Suprapubic skin (tissue), 3 donors: ENCODE measurements around the gene SPANXA1.
"Not testable (repeated sequence)": the region's sequence is repeated elsewhere in the genome, so short reads cannot be mapped to it uniquely, and the experiment has no call there.

Experiments
- POLR2A ChIP-seq, 2 donors: fragments of 450-650 bp; IDR thresholded peaks; one replicate each; pipeline ENCODE4 v1.6.1; 2017; ENCODE audit warnings: antibody characterized with exemption in 2 of 2, mild to moderate bottlenecking in 2 of 2, moderate library complexity in 2 of 2
- TF ChIP-seq, protein P1 (sequence below), 2 donors: fragments of 200-600 bp in 1 of 2; fragments of 450-650 bp in 1 of 2; sonication (generic) in 1 of 2; IDR thresholded peaks; one replicate each; pipeline ENCODE4 v1.5.1; 2016 to 2019; ENCODE audit warnings: antibody characterized with exemption in 2 of 2, mild to moderate bottlenecking in 1 of 2, moderate library complexity in 1 of 2

DNA sequence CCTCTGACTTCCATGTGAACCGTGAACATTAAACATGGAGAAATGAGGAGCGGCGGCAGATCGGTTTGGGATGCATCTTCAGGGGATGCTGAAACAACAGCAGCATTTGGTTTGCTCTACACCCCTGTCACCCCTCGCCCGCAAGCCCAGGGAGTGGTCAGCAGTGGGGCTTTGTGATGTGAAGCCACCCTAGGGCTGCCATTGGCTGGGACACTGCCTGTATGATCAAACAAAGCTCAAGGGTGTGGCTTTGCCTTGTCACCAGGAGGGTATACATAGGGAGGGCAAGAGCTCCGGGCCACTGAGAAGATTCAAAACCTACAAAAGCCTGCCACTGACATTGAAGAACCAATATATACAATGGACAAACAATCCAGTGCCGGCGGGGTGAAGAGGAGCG lies 4.9 kb upstream of the SPANXA1 start, which contains the start of gene SPANXA2:
- TF ChIP-seq, protein P1, sequence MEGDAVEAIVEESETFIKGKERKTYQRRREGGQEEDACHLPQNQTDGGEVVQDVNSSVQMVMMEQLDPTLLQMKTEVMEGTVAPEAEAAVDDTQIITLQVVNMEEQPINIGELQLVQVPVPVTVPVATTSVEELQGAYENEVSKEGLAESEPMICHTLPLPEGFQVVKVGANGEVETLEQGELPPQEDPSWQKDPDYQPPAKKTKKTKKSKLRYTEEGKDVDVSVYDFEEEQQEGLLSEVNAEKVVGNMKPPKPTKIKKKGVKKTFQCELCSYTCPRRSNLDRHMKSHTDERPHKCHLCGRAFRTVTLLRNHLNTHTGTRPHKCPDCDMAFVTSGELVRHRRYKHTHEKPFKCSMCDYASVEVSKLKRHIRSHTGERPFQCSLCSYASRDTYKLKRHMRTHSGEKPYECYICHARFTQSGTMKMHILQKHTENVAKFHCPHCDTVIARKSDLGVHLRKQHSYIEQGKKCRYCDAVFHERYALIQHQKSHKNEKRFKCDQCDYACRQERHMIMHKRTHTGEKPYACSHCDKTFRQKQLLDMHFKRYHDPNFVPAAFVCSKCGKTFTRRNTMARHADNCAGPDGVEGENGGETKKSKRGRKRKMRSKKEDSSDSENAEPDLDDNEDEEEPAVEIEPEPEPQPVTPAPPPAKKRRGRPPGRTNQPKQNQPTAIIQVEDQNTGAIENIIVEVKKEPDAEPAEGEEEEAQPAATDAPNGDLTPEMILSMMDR (IDR thresholded peaks at IDR 0.05) = not testable (repeated sequence)
- not testable (repeated sequence) for TF ChIP-seq POLR2A (IDR thresholded peaks at IDR 0.05)
